DMS 273 (cell line): ENCODE results near the gene CKMT2.
"Not testable (repeated sequence)": the region's sequence is repeated elsewhere in the genome, so short reads cannot be mapped to it uniquely, and the experiment has no call there.

Experiments used
- DNase-seq: peaks from one replicate; lab custom pipeline; 2025; ENCODE audit not compliant: unreplicated experiment; lab: John Stamatoyannopoulos, UW

The CKMT2 gene

GRCh38 chr5:81249240-81249639 is 16.1 kb downstream of the CKMT2 start:
- DNase-seq: no peak

- no peak for DNase-seq
Measured at GRCh38 chr5:81250004-81250403, 16.9 kb downstream of the CKMT2 start.

- DNase-seq: no peak
Measured at GRCh38 chr5:81251922-81252321, 18.8 kb downstream of the CKMT2 start.

- no peak for DNase-seq
Measured at GRCh38 chr5:81252904-81253303, 19.8 kb downstream of the CKMT2 start.

- no peak for DNase-seq
Measured at GRCh38 chr5:81253875-81254274, 20.8 kb downstream of the CKMT2 start.

- DNase-seq: no peak
Measured at GRCh38 chr5:81254886-81255559, 21.9 kb downstream of the CKMT2 start.

- DNase-seq: no peak
Measured at GRCh38 chr5:81256766-81257165, 23.6 kb downstream of the CKMT2 start.

- DNase-seq: not testable (repeated sequence)
Measured at GRCh38 chr5:81262796-81263195, 29.7 kb downstream of the CKMT2 start.

- no peak for DNase-seq
Measured at GRCh38 chr5:81265101-81265500, 32.0 kb downstream of the CKMT2 start.

GRCh38 chr5:81268521-81269196 is 35.5 kb downstream of the CKMT2 start:
- DNase-seq: no peak

- DNase-seq: no peak
Measured at GRCh38 chr5:81269751-81270393, 36.8 kb downstream of the CKMT2 start.

- peak; percentile 6 for DNase-seq
Measured at GRCh38 chr5:81270394-81271027, 37.4 kb downstream of the CKMT2 start.

GRCh38 chr5:81283976-81284375 is 50.9 kb downstream of the CKMT2 start:
- no peak for DNase-seq

GRCh38 chr5:81286059-81286617 is 53.0 kb downstream of the CKMT2 start:
- DNase-seq: no peak

- no peak for DNase-seq
Measured at GRCh38 chr5:81288021-81288433, 54.9 kb downstream of the CKMT2 start.

GRCh38 chr5:81290146-81290545 is 57.0 kb downstream of the CKMT2 start:
- DNase-seq: no peak

GRCh38 chr5:81292130-81292529 is 59.0 kb downstream of the CKMT2 start:
- no peak for DNase-seq

GRCh38 chr5:81294021-81294420 is 60.9 kb downstream of the CKMT2 start:
- DNase-seq: not testable (repeated sequence)

GRCh38 chr5:81297531-81297930 is 64.4 kb downstream of the CKMT2 start:
- no peak for DNase-seq

GRCh38 chr5:81300921-81301270 is 67.8 kb downstream of the CKMT2 start:
- DNase-seq: peak; percentile 58

GRCh38 chr5:81301271-81302015 is 68.3 kb downstream of the CKMT2 start, which contains the start of gene ZCCHC9:
TSS of gene ZCCHC9 (plus strand) at chr5:81301587. CDS start at chr5:81304758, 3,171 bp downstream.
- peak; percentile 98 for DNase-seq
